Measurements from ENCODE around the gene KCNC4. TPM values are rescaled to one million over a fixed set of nuclear protein-coding genes. Genes with fewer than 3 reads are reported as not detected.

KCNC4 gene
- 10 to 100 TPM in 1 of 2 donors, 1 to 10 TPM in 1; 4.7 to 23.9 TPM for total RNA-seq

DNA sequence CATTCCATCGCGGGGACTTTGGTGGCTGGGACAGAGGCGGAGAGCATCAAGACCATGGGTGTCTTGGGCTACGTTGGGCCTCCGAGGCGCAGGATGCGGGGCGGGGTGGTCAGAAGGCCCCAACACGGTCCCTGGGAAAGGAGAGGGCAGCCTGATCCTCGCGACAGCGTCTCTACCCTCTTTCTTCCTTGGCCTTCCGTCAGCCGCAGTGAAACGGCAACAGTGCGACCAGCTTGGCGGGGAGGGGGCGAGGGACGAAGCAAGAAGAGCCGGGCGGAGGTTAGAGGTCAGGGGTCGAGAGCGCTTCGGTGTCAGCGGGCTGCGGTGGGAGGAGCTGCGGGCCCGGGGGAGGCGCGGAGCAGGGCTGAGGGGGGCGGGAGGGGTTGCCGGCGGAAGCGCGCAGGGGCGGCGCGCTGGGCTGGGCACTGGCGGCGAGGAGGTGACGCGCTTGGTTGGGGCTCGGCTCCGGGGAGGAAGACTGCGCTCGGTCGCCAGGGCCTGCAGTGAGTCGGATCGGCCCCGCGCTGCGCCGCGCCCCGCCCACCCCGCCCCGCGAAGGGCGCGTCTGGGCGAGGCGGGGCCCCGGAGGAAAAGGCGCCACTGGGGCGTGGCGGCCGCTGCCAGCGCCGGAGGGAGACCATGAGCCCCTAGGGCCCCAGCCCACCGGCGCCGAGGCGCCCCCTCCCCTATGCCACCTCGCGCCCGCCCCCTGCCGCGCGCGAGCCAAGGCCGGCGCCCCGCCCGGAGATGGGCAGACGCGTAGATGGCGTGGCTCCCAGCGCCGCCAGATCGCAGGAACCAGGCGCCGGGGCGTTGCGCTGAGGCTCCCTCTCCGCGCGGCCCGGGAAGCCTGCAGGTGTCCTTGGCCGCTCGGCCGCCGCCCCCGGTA lies at the start of gene KCNC4:
Gene KCNC4, plus strand, starts transcription at position 600 of the 889 bp plus-strand sequence. CDS start 1,186 bp downstream, outside the sequence.
- WGBS, result 4% methylated on average over 43 of the region's 103 CpGs
- peak within 1 kb of the TSS; percentile 55 to 64 for H3K4me3 ChIP-seq
- DNase-seq (ENCODE audit: low spot score), result peak; percentile 83
- H3K27me3 ChIP-seq (replicated peaks; ENCODE audit: insufficient read depth), result no peaks in the 10 kb centered on the region
- peak; percentile 55 for TF ChIP-seq POLR2A (IDR thresholded peaks at IDR 0.05)
- TF ChIP-seq POLR2AphosphoS5 (IDR thresholded peaks at IDR 0.05), result no peak
- TF ChIP-seq, protein P1, sequence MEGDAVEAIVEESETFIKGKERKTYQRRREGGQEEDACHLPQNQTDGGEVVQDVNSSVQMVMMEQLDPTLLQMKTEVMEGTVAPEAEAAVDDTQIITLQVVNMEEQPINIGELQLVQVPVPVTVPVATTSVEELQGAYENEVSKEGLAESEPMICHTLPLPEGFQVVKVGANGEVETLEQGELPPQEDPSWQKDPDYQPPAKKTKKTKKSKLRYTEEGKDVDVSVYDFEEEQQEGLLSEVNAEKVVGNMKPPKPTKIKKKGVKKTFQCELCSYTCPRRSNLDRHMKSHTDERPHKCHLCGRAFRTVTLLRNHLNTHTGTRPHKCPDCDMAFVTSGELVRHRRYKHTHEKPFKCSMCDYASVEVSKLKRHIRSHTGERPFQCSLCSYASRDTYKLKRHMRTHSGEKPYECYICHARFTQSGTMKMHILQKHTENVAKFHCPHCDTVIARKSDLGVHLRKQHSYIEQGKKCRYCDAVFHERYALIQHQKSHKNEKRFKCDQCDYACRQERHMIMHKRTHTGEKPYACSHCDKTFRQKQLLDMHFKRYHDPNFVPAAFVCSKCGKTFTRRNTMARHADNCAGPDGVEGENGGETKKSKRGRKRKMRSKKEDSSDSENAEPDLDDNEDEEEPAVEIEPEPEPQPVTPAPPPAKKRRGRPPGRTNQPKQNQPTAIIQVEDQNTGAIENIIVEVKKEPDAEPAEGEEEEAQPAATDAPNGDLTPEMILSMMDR (IDR thresholded peaks at IDR 0.05), result peak in 1 of 4 experiments; percentile 6
- H3K4me1 ChIP-seq (replicated peaks), result no peaks in the 10 kb centered on the region
- H3K27ac ChIP-seq, result peak within 1 kb of the TSS; percentile 74 to 75
- no peaks in the 10 kb centered on the region for H3K9me3 ChIP-seq
- H3K36me3 ChIP-seq, result no peaks in the 10 kb centered on the region
- intact Hi-C loops (cut with DNase I), result loop anchor here (1.0 to 2.0 kb wide), 3 partner anchors 102 to 243 kb away; partner anchors contain the start of gene LAMTOR5

DNA sequence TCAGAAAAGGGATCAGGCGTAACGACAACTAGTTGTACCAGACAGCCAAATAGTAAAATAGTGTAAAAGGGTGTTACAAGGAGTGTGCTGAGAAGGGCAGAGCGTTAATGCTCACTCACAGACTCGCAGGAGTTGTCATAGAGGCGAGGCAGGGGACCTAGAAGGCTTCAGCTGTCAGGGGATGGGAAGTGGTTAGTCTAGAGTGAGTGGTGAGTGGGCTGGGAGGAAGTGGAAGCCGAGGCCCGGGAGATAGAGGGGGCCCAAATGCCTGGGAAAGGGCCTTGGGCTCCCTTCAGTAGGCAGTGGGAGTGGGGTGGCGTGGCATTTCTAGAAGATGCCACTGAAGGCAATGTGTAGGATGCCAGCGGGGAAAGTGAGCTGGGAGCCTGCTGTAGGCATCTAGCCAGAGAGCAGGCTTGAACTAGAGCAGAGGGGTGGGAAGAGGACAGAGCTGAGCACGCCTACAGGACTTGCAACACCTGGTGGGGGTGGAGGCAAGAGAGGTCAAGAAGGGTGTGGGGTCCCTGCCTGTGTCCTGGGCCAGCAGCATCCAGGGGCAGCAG lies 49.5 kb upstream of the KCNC4 start:
- TF ChIP-seq POLR2AphosphoS5 (IDR thresholded peaks at IDR 0.05) (no peak), POLR2A (IDR thresholded peaks at IDR 0.05) (no peak)
- TF ChIP-seq, protein P1 (IDR thresholded peaks at IDR 0.05), result no peak
- H3K9me3 ChIP-seq, result no peaks in the 10 kb centered on the region
- no peak for DNase-seq (ENCODE audit: low spot score)
- H3K27me3 ChIP-seq (replicated peaks; ENCODE audit: insufficient read depth), result no peaks in the 10 kb centered on the region
- H3K27ac ChIP-seq, result no peak overlapping the region
- no peak overlapping the region for H3K4me3 ChIP-seq
- 74% methylated on average over 10 of the region's 10 CpGs for WGBS
- intact Hi-C loops (cut with DNase I), result no loop called here
- no peaks in the 10 kb centered on the region for H3K36me3 ChIP-seq
- H3K4me1 ChIP-seq (replicated peaks), result no peaks in the 10 kb centered on the region

DNA sequence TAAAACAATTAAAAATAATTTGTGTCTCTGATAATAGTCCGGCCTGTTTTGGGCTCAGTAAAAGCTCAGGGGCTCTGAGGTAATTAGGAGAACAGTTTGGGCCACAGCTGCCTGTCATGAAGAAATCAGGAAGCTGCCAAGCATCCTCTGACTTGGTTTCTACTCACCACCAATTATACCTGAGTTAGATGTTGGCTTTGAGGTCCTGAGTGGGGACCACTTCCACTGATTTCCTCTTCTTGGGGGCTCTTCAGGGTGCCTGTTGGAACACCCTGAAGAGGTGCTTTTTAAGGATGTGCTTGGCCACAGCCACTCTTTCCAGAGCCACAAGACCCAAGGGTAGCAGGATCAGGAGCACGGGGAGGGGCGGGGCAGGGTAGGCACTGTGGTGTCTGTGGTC lies 48.9 kb upstream of the KCNC4 start:
- no peaks in the 10 kb centered on the region for H3K4me1 ChIP-seq (replicated peaks)
- no peak for TF ChIP-seq POLR2A (IDR thresholded peaks at IDR 0.05)
- TF ChIP-seq, protein P1 (IDR thresholded peaks at IDR 0.05), result no peak
- TF ChIP-seq POLR2AphosphoS5 (IDR thresholded peaks at IDR 0.05), result no peak

DNA sequence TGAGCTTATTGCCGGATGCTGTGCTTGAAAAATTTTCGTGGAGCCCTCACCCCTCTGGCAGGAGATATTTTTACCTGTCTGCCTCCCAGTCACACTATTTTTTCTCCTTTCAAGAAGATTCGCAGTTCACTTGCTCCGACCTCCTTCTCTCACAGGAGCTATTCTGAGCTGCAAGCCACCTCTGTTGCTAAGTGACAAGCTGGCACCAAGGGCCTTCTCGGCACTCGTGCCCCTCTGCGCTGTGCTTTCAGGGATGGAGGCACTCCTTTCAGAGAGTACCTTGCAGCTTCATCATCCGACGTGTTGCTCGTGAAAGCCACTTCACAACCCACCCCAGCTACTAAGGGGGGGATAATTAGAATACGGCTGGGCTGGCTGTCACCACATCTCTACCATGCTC lies 48.3 kb upstream of the KCNC4 start:
- Histone ChIP-seq H3K27me3 (replicated peaks; ENCODE audit: insufficient read depth) (no peaks in the 10 kb centered on the region), H3K9me3 (no peaks in the 10 kb centered on the region), H3K4me1 (replicated peaks) (no peaks in the 10 kb centered on the region), H3K27ac (no peak overlapping the region), H3K4me3 (no peak overlapping the region), H3K36me3 (no peaks in the 10 kb centered on the region)
- TF ChIP-seq POLR2A (IDR thresholded peaks at IDR 0.05), result no peak
- TF ChIP-seq, protein P1 (IDR thresholded peaks at IDR 0.05), result no peak
- no peak for TF ChIP-seq POLR2AphosphoS5 (IDR thresholded peaks at IDR 0.05)
- 84% methylated on average over 11 of the region's 11 CpGs for WGBS
- intact Hi-C loops (cut with DNase I), result no loop called here
- DNase-seq (ENCODE audit: low spot score), result no peak

More for the DNA sequence above, 48.9 kb upstream of the KCNC4 start:
- no peaks in the 10 kb centered on the region for H3K36me3 ChIP-seq
- DNase-seq (ENCODE audit: low spot score), result no peak
- no peaks in the 10 kb centered on the region for H3K9me3 ChIP-seq
- H3K27me3 ChIP-seq (replicated peaks; ENCODE audit: insufficient read depth), result no peaks in the 10 kb centered on the region
- 91% methylated on average over 3 of the region's 3 CpGs for WGBS
- intact Hi-C loops (cut with DNase I), result no loop called here
- H3K27ac ChIP-seq, result no peak overlapping the region
- no peak overlapping the region for H3K4me3 ChIP-seq
